Measurements from ENCODE around the gene SMYD3.
A peak's percentile ranks its signal among the peaks of the same experiment; 100 is the strongest.

Gene SMYD3

DNA sequence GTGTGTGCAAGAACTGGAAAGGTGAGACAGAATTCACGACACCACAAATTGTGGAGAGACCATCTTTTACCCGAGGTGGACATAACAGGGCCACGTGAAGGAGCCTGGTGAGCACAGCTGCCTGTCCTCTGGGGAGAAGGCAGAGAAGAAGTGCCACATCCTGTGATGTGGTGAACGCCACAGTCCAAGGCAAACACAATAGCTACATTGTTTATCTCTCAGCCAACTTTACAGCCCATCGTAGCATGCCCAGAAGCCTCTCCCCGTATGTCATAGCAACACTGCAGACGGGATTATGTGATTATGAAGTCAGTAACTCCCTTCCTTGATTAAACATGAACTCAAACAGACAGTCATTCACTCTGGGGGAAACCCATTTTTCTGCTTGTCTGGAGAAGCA, 612.2 kb downstream of the SMYD3 start:
- no peaks in the 10 kb centered on the region for H3K27me3 ChIP-seq (ENCODE audit: control insufficient read depth, low read length)
- H3K4me3 ChIP-seq (ENCODE audit: low read length), result no peak overlapping the region
- 0 out of 2 replicates have a peak, but pooled peaks cover 4% of the 10 kb centered on the region for H3K36me3 ChIP-seq (ENCODE audit: control insufficient read depth, low read length)
- no peaks in the 10 kb centered on the region for H3K9me2 ChIP-seq (replicated peaks; ENCODE audit: control insufficient read depth, low read length)
- H3K79me2 ChIP-seq (ENCODE audit: control insufficient read depth, low read length), result no peaks in the 10 kb centered on the region
- peaks cover 8% of the 10 kb centered on the region; the same call in 1 of the 2 replicates for H3K9me3 ChIP-seq (ENCODE audit: control insufficient read depth, insufficient read depth, low read length)
- no peaks in the 10 kb centered on the region for H3F3A ChIP-seq (ENCODE audit: control insufficient read depth, insufficient read depth)
- no peaks in the 10 kb centered on the region for H4K20me1 ChIP-seq (ENCODE audit: control insufficient read depth, insufficient read depth, low read depth, low read length)
- no peak overlapping the region for H3K4me2 ChIP-seq (ENCODE audit: low read length)
- TF ChIP-seq EZH2phosphoT487 (IDR thresholded peaks at IDR 0.05; ENCODE audit: borderline replicate concordance, low read length), result no peak
- TF ChIP-seq, protein P1, sequence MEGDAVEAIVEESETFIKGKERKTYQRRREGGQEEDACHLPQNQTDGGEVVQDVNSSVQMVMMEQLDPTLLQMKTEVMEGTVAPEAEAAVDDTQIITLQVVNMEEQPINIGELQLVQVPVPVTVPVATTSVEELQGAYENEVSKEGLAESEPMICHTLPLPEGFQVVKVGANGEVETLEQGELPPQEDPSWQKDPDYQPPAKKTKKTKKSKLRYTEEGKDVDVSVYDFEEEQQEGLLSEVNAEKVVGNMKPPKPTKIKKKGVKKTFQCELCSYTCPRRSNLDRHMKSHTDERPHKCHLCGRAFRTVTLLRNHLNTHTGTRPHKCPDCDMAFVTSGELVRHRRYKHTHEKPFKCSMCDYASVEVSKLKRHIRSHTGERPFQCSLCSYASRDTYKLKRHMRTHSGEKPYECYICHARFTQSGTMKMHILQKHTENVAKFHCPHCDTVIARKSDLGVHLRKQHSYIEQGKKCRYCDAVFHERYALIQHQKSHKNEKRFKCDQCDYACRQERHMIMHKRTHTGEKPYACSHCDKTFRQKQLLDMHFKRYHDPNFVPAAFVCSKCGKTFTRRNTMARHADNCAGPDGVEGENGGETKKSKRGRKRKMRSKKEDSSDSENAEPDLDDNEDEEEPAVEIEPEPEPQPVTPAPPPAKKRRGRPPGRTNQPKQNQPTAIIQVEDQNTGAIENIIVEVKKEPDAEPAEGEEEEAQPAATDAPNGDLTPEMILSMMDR (IDR thresholded peaks at IDR 0.05; ENCODE audit: low read depth, low read length, poor library complexity, severe bottlenecking), result no peak
- peaks cover 35% of the 10 kb centered on the region for H3K4me1 ChIP-seq (ENCODE audit: control insufficient read depth, low read length)
- H3K27ac ChIP-seq (ENCODE audit: low read depth, low read length), result no peak overlapping the region

DNA sequence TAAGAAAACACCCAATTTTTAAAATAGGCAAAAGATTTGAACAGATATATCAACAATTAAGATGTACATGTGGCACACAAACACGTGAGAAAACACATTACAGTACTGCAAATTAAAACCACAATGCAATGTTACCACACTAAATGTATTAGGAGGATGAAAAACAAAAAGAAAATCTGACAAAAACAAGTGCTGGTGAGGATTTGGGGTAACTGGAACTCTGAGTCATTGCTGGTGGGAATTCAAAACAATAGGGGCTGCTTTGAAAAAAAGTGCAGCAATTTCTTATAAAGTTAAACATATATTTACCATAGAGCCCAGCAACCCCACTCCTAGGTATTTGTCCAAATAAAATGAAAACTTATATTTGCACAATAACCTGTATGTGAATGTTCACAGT, 614.1 kb downstream of the SMYD3 start:
- Histone ChIP-seq H3K9me2 (replicated peaks; ENCODE audit: control insufficient read depth, low read length) (no peaks in the 10 kb centered on the region), H3K27me3 (ENCODE audit: control insufficient read depth, low read length) (no peaks in the 10 kb centered on the region), H4K20me1 (ENCODE audit: control insufficient read depth, insufficient read depth, low read depth, low read length) (no peaks in the 10 kb centered on the region), H3K9me3 (ENCODE audit: control insufficient read depth, insufficient read depth, low read length) (peaks cover 8% of the 10 kb centered on the region; the same call in 1 of the 2 replicates), H3K79me2 (ENCODE audit: control insufficient read depth, low read length) (no peaks in the 10 kb centered on the region), H3K4me2 (ENCODE audit: low read length) (no peak overlapping the region), H3K4me1 (ENCODE audit: control insufficient read depth, low read length) (peaks cover 17% of the 10 kb centered on the region), H3F3A (ENCODE audit: control insufficient read depth, insufficient read depth) (no peaks in the 10 kb centered on the region), H3K36me3 (ENCODE audit: control insufficient read depth, low read length) (0 out of 2 replicates have a peak, but pooled peaks cover 4% of the 10 kb centered on the region), H3K27ac (ENCODE audit: low read depth, low read length) (no peak overlapping the region), H3K4me3 (ENCODE audit: low read length) (no peak overlapping the region)
- TF ChIP-seq, protein P1 (IDR thresholded peaks at IDR 0.05; ENCODE audit: low read depth, low read length, poor library complexity, severe bottlenecking), result no peak
- no peak for TF ChIP-seq EZH2phosphoT487 (IDR thresholded peaks at IDR 0.05; ENCODE audit: borderline replicate concordance, low read length)

DNA sequence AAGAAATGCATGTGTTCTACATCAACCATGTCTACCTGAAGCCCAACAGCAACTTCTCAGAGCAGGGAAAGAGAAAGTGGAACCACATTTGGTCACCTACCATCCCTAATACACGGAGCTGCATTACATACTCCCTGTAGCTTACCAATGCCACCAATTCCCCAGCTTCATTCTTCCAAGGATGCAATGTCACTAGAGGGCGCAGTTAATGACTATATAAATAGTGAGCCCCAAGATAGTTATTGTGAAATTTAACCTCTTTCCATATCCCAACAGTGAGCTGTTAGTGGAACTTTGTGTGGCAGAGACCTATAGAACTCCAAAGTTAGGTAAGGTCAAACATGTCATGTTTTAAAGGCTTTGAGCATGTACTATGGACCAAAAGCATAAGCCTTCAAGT, 618.3 kb downstream of the SMYD3 start:
- TF ChIP-seq EZH2phosphoT487 (IDR thresholded peaks at IDR 0.05; ENCODE audit: borderline replicate concordance, low read length), result no peak
- TF ChIP-seq, protein P1 (IDR thresholded peaks at IDR 0.05; ENCODE audit: low read depth, low read length, poor library complexity, severe bottlenecking), result peak; percentile 78
- Histone ChIP-seq H3K4me1 (ENCODE audit: control insufficient read depth, low read length) (no peaks in the 10 kb centered on the region), H3K79me2 (ENCODE audit: control insufficient read depth, low read length) (no peaks in the 10 kb centered on the region), H3K9me2 (replicated peaks; ENCODE audit: control insufficient read depth, low read length) (no peaks in the 10 kb centered on the region), H3K36me3 (ENCODE audit: control insufficient read depth, low read length) (no peaks in the 10 kb centered on the region), H3K27me3 (ENCODE audit: control insufficient read depth, low read length) (no peaks in the 10 kb centered on the region), H3K4me3 (ENCODE audit: low read length) (no peak overlapping the region), H3F3A (ENCODE audit: control insufficient read depth, insufficient read depth) (no peaks in the 10 kb centered on the region), H3K4me2 (ENCODE audit: low read length) (no peak overlapping the region), H4K20me1 (ENCODE audit: control insufficient read depth, insufficient read depth, low read depth, low read length) (no peaks in the 10 kb centered on the region), H3K9me3 (ENCODE audit: control insufficient read depth, insufficient read depth, low read length) (no peaks in the 10 kb centered on the region; the same call in 1 of the 2 replicates), H3K27ac (ENCODE audit: low read depth, low read length) (no peak overlapping the region)

All from DOHH2 (cell line).